T-cell (primary cell): ENCODE results near the gene CACNA2D1. TPM values are rescaled to one million over a fixed set of nuclear protein-coding genes. Genes with fewer than 3 reads are reported as not detected.

Experiments used
- ATAC-seq, 4 experiments: fragments of 200-7000 bp in 3 of 4; fragments of 150-1000 bp in 1 of 4; cut with Tn5 transposase; replicated peaks in 1 of 4; 1 replicate in 3 of 4; 2 replicates in 1 of 4; pipeline ENCODE4 v1.10.0; 2021; ENCODE audit warnings: moderate library complexity in 3 of 4, mild to moderate bottlenecking in 2 of 4, moderate number of reproducible peaks in 1 of 4
- CTCF ChIA-PET, 2 donors: fragments of 300-600 bp; sonication (Branson Sonifier 250); formaldehyde crosslinking; loops; one replicate each; lab custom pipeline; 2022; ENCODE audit warnings: antibody characterized with exemption in 2 of 2; lab: Charles Lee
- POLR2A ChIA-PET, 2 donors: fragments of 300-600 bp; sonication (Branson Sonifier 250); formaldehyde crosslinking; loops; one replicate each; lab custom pipeline; 2022; ENCODE audit warnings: antibody characterized with exemption in 2 of 2; lab: Charles Lee
- DNase-seq, 35 experiments: peaks; one replicate each; pipeline versions ENCODE4 v3.0.0 to v3.0.0-alpha.2; 2013 to 2023
- H3K27ac ChIP-seq: one replicate; pipeline ENCODE4 v1.5.1; 2013; ENCODE audit warnings: low read length
- H3K27me3 ChIP-seq, 2 experiments: replicated peaks in 1 of 2; 1 replicate in 1 of 2; 2 replicates in 1 of 2; pipeline versions ENCODE4 v1.6.1 to v1.7.0; 2013; ENCODE audit warnings: low read length in 1 of 2, mixed read lengths in 1 of 2; ENCODE audit not compliant: control insufficient read depth in 2 of 2, insufficient read depth in 2 of 2; ENCODE audit errors: extremely low read depth in 1 of 2
- H3K36me3 ChIP-seq, 2 donors: 1 replicate in 1 of 2; 2 replicates in 1 of 2; pipeline versions ENCODE4 v1.6.1 to v1.7.0; 2013; ENCODE audit warnings: low read length in 1 of 2; ENCODE audit not compliant: control insufficient read depth in 2 of 2, insufficient read depth in 1 of 2; ENCODE audit errors: extremely low read depth in 1 of 2
- H3K4me1 ChIP-seq, 2 experiments: 1 replicate in 1 of 2; 2 replicates in 1 of 2; pipeline versions ENCODE4 v1.6.1 to v1.7.0; 2013; ENCODE audit warnings: low read length in 2 of 2, mixed read lengths in 1 of 2; ENCODE audit not compliant: insufficient read depth in 2 of 2, control insufficient read depth in 1 of 2; ENCODE audit errors: extremely low read depth in 1 of 2
- H3K4me3 ChIP-seq, 2 donors: 1 replicate in 1 of 2; 2 replicates in 1 of 2; pipeline versions ENCODE4 v1.5.1 to v1.7.0; 2013; ENCODE audit warnings: mild to moderate bottlenecking in 2 of 2, low read length in 1 of 2, moderate library complexity in 1 of 2; ENCODE audit not compliant: control insufficient read depth in 1 of 2; ENCODE audit errors: extremely low read depth in 1 of 2
- H3K9me3 ChIP-seq: 2 replicates; pipeline ENCODE4 v1.7.0; 2013
- H3K27ac Mint-ChIP-seq, 2 donors: one replicate each; pipeline ENCODE4 v1.8.0; 2020 to 2021; ENCODE audit warnings: mild to moderate bottlenecking in 2 of 2, mixed read lengths in 2 of 2
- H3K27me3 Mint-ChIP-seq, 2 donors: one replicate each; pipeline ENCODE4 v1.8.0; 2021 to 2022; ENCODE audit warnings: mixed read lengths in 2 of 2
- H3K36me3 Mint-ChIP-seq: one replicate; pipeline ENCODE4 v1.8.0; 2021; ENCODE audit warnings: mixed read lengths
- H3K4me1 Mint-ChIP-seq, 3 donors: one replicate each; pipeline ENCODE4 v1.8.0; 2020 to 2022; ENCODE audit warnings: mixed read lengths in 3 of 3, mild to moderate bottlenecking in 1 of 3
- H3K4me3 Mint-ChIP-seq, 3 donors: one replicate each; pipeline ENCODE4 v1.8.0; 2020 to 2022; ENCODE audit warnings: mild to moderate bottlenecking in 3 of 3, mixed read lengths in 3 of 3, moderate library complexity in 3 of 3
- H3K9me3 Mint-ChIP-seq, 3 donors: one replicate each; pipeline ENCODE4 v1.8.0; 2020 to 2022; ENCODE audit warnings: mixed read lengths in 3 of 3
- WGBS: methylation state at CpG from one replicate; pipeline ENCODE4 v1.1.5; 2013; ENCODE audit warnings: missing lambda C conversion rate; ENCODE audit not compliant: insufficient coverage; 5-methylcytosine and 5-hydroxymethylcytosine counted together
- total RNA-seq, 35 experiments: library from RNA in 6 of 35; stranded (reverse) in 6 of 35; fragments of 120-200 nt in 1 of 35; gene quantifications; one replicate each; pipeline versions ENCODE4 v1.2.1 to v1.2.4 and lab custom pipeline; 2013 to 2026

Gene CACNA2D1
- total RNA-seq, 5 donors from 2014 or later (not counting 1 experiment from before 2014, with no cell fraction given), result 0.03 to 0.43 (median 0.35) TPM; not detected in 2

DNA sequence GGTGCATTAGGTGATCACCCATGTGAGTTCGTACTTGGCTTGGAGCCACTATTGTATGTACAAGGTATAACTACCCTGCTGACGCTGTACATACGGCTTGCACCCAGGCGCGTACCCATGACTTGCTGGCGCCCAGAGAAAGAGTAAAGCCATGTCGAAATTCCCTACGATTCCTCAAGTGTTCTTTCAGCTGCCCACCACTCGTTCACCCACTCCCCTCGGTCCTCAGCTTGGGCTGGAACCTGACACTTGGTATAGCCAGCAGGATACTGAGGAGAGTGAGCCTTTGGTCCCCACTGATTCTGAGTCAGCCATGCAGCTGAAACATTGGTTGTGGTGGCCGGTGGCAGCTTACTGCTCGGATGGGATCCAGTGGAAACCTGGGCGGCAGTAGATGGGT lies 241.5 kb downstream of the CACNA2D1 start:
- Histone ChIP-seq H3K27ac (no peak overlapping the region), H3K36me3 (no peaks in the 10 kb centered on the region), H3K4me1 (no peaks in the 10 kb centered on the region), H3K9me3 (no peaks in the 10 kb centered on the region), H3K27me3 (no peaks in the 10 kb centered on the region), H3K4me3 (no peak overlapping the region)
- Mint-ChIP-seq H3K4me3 (no peak overlapping the region), H3K36me3 (no peaks in the 10 kb centered on the region), H3K27ac (no peak overlapping the region), H3K9me3 (peaks cover 0 to 9% (median 8%) of the 10 kb centered on the region in 3 donors), H3K27me3 (no peaks in the 10 kb centered on the region), H3K4me1 (no peaks in the 10 kb centered on the region)
- WGBS, result 89% methylated on average over 11 of the region's 13 CpGs
- POLR2A ChIA-PET, result no interaction called here
- DNase-seq, result no peak
- CTCF ChIA-PET, result no interaction called here
- ATAC-seq, result no peak

DNA sequence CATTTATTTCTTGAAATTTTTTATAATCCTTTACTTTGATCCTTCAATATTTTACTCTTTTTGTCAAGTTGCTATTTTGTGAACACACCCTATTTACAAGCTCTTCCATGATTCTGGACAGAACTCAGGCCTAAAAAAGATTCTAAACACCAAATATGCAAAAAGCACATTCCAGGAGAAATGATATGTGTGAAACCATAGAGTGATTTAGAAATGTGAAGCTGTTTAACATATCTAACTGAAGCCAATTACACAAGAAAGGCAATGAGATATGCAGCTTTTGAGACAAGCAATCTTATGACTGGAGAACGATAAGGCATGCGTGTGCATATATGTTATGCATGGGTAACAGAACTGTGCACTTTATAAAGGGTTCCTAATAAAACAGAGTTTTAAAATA lies 243.0 kb downstream of the CACNA2D1 start:
- CTCF ChIA-PET, result no interaction called here
- Mint-ChIP-seq H3K27ac (no peak overlapping the region), H3K27me3 (no peaks in the 10 kb centered on the region), H3K36me3 (no peaks in the 10 kb centered on the region), H3K9me3 (peaks cover 0 to 13% (median 8%) of the 10 kb centered on the region in 3 donors), H3K4me1 (no peaks in the 10 kb centered on the region), H3K4me3 (no peak overlapping the region)
- Histone ChIP-seq H3K9me3 (no peaks in the 10 kb centered on the region), H3K27me3 (no peaks in the 10 kb centered on the region), H3K36me3 (no peaks in the 10 kb centered on the region), H3K4me3 (no peak overlapping the region), H3K27ac (no peak overlapping the region), H3K4me1 (no peaks in the 10 kb centered on the region)
- no peak for ATAC-seq
- DNase-seq, result no peak
- no CpG with 5 or more reads among the region's 2 CpGs for WGBS
- POLR2A ChIA-PET, result no interaction called here

DNA sequence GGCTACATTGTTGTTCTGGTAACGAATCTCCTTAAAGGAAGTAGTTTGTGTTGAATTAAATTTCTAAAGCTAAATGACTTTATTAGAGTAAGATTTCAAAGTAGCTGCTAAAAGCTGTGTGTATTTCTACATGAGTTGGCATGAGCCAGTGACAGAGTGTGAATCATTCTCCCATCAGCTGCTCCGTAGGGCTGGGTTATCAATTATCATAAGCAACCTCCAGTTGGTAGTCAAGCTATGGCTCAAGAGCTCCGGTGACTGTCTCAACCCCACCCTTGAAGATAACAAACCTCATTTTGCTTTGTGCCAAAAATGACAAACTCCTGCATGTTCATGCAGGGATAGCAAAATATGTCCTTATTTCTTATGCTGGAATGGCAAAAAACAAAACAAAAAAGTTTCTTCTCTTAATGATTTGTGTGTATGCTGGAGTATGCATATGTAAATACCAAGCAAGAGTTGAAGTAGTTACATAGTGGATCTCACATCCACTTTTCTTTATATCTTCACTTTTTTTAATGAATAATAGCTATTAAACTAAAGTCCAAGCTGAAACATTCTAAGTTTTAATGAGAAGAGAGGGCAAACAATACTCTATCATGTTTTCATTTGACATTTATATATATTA lies 249.4 kb downstream of the CACNA2D1 start:
- no peaks in the 10 kb centered on the region for H3K36me3 ChIP-seq
- H3K27me3 ChIP-seq, result no peaks in the 10 kb centered on the region
- Mint-ChIP-seq H3K4me3 (no peak overlapping the region), H3K4me1 (no peaks in the 10 kb centered on the region), H3K27me3 (no peaks in the 10 kb centered on the region), H3K9me3 (peaks cover 0 to 10% (median 0%) of the 10 kb centered on the region in 3 donors), H3K36me3 (no peaks in the 10 kb centered on the region), H3K27ac (no peak overlapping the region)
- POLR2A ChIA-PET, result no interaction called here
- no peak overlapping the region for H3K27ac ChIP-seq
- ATAC-seq (no peak), DNase-seq (no peak)
- CTCF ChIA-PET, result no interaction called here
- H3K9me3 ChIP-seq, result no peaks in the 10 kb centered on the region
- no peaks in the 10 kb centered on the region for H3K4me1 ChIP-seq
- no peak overlapping the region for H3K4me3 ChIP-seq
- WGBS, result 80% methylated on average over 1 of the region's 3 CpGs

DNA sequence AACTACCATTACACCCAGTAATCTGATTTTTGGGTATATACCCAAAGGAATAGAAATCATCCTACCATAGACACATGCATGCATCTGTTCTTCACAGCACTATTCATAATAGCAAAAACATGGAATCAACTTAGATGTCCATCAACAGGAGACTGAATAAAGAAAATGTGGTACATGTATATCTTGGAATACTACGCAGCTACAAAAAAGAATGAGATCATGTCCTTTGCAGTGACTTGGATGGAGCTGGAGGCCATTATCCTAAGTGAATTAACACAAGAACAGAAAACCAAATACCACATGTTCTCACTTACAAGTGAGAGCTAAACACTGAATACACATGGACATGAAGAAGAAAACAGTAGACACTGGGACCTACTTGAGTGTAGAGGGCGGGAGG lies 254.9 kb downstream of the CACNA2D1 start:
- H3K9me3 ChIP-seq, result no peaks in the 10 kb centered on the region
- Mint-ChIP-seq H3K4me3 (no peak overlapping the region), H3K27ac (no peak overlapping the region), H3K36me3 (no peaks in the 10 kb centered on the region), H3K27me3 (no peaks in the 10 kb centered on the region), H3K4me1 (no peaks in the 10 kb centered on the region), H3K9me3 (peaks cover 0 to 6% (median 0%) of the 10 kb centered on the region in 3 donors)
- H3K4me1 ChIP-seq, result no peaks in the 10 kb centered on the region
- H3K27me3 ChIP-seq, result no peaks in the 10 kb centered on the region
- H3K36me3 ChIP-seq, result no peaks in the 10 kb centered on the region
- CTCF ChIA-PET, result no interaction called here
- no peak for DNase-seq
- no CpG with 5 or more reads among the region's 2 CpGs for WGBS
- no peak overlapping the region for H3K27ac ChIP-seq
- ATAC-seq, result no peak
- no peak overlapping the region for H3K4me3 ChIP-seq
- POLR2A ChIA-PET, result no interaction called here

DNA sequence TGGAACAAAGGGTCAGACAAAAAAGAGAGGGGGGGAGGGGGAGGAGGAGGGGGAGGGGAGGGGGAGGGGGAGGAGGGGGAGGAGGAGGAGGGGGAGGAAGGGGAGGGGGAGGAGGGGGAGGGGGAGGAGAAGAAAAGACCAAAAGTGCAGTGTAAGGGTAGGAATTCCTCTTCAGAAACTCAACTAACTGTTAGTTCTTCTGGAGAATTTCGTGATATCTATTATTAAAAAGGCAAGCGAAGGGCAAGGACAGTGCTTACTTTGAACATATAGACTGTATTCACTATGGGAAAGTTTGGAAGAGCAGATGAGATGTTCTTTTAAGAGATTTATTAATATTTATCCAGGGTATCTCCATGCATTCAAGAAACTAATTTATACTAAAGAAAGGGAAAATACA lies 258.1 kb downstream of the CACNA2D1 start:
- ATAC-seq, result no peak
- no peak overlapping the region for H3K27ac ChIP-seq
- no peaks in the 10 kb centered on the region for H3K36me3 Mint-ChIP-seq
- H3K36me3 ChIP-seq, result no peaks in the 10 kb centered on the region
- POLR2A ChIA-PET, result no interaction called here
- no peaks in the 10 kb centered on the region for H3K27me3 Mint-ChIP-seq
- no peaks in the 10 kb centered on the region for H3K27me3 ChIP-seq
- no peak for DNase-seq
- no peaks in the 10 kb centered on the region for H3K9me3 ChIP-seq
- CTCF ChIA-PET, result no interaction called here
- WGBS, result no CpG with 5 or more reads among the region's 2 CpGs
- H3K27ac Mint-ChIP-seq, result no peak overlapping the region
- H3K4me3 Mint-ChIP-seq, result no peak overlapping the region
- H3K4me1 ChIP-seq, result no peaks in the 10 kb centered on the region
- H3K9me3 Mint-ChIP-seq, result peaks cover 0 to 4% (median 4%) of the 10 kb centered on the region in 3 donors
- no peak overlapping the region for H3K4me3 ChIP-seq
- no peaks in the 10 kb centered on the region for H3K4me1 Mint-ChIP-seq

DNA sequence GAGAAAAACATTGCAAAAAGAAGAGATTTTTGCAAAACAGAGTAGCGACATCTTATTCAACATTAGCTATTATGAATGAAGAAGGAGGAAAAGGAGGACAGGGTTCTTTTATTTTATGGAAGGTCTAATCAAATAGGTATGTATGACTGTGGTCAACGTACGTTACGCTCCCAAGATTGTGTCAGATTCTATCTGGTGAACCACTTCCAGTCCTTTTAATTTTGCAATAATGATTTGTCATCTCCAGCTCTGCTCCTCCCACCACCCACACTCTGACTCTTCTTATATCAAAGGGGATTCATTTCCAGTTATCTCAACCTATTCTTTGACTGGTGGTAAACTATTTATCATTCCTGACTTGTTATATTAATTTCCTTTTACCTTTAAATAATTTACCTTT lies 259.9 kb downstream of the CACNA2D1 start:
- Mint-ChIP-seq H3K4me3 (no peak overlapping the region), H3K9me3 (peaks cover 0 to 5% (median 0%) of the 10 kb centered on the region in 3 donors), H3K36me3 (no peaks in the 10 kb centered on the region), H3K27me3 (no peaks in the 10 kb centered on the region), H3K4me1 (no peaks in the 10 kb centered on the region), H3K27ac (no peak overlapping the region)
- Histone ChIP-seq H3K4me1 (no peaks in the 10 kb centered on the region), H3K27me3 (no peaks in the 10 kb centered on the region), H3K36me3 (no peaks in the 10 kb centered on the region), H3K9me3 (no peaks in the 10 kb centered on the region), H3K27ac (no peak overlapping the region), H3K4me3 (no peak overlapping the region)
- CTCF ChIA-PET, result interaction anchor here in 1 of 2 donors (0.6 kb wide), 1 partner anchor 75 kb away, joined by 3 read pairs; no protein-coding TSS in a partner anchor
- no peak for ATAC-seq
- WGBS, result 96% methylated on average over 3 of the region's 4 CpGs
- POLR2A ChIA-PET, result no interaction called here
- DNase-seq, result no peak
